HG02588 (cell line): ENCODE measurements around the gene TAF7L.

Experiments used
- ATAC-seq: cut with Tn5 transposase; IDR thresholded peaks from one replicate; pipeline ENCODE4 v1.9.1; 2021; ENCODE audit warnings: mild to moderate bottlenecking, moderate library complexity; ENCODE audit not compliant: unreplicated experiment

The TAF7L gene

DNA sequence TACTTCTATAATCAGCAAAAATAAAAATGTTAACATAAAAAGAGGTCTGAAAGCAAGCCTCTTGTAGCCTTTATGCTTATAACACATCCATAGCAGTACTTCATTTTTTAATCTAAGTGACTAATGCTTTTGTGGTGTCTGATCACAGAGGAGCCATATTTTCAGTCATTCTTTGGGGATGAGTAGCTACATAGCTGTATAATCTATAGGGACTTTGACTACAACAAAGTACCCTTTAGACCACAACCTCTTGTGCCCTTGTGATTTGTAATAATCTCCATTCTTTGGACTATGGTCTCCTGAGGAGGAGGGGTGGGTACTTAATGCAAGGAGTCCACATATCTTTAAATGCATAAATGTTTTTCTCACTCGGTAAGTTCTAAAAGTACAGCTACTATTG, 62.0 kb downstream of the TAF7L start:
- ATAC-seq = no peak

DNA sequence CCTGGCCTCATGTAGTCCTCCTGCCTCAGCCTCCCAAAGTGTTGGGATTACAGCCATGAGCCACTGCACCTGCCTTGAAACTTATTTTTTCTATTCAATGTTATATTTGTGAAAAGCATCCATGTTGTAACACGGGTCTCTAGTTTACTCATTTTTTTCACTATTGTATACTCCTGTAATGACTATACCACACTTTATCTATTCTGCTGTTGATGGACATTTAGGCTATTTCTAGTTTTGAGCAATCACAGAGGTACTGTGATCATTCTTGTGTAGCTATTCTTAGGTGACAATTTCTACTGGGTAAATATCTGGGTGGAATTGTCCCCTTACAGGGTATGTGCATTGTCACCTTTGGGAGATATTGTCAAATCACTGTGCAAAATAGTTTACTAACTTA, 67.9 kb downstream of the TAF7L start:
- no peak for ATAC-seq

DNA sequence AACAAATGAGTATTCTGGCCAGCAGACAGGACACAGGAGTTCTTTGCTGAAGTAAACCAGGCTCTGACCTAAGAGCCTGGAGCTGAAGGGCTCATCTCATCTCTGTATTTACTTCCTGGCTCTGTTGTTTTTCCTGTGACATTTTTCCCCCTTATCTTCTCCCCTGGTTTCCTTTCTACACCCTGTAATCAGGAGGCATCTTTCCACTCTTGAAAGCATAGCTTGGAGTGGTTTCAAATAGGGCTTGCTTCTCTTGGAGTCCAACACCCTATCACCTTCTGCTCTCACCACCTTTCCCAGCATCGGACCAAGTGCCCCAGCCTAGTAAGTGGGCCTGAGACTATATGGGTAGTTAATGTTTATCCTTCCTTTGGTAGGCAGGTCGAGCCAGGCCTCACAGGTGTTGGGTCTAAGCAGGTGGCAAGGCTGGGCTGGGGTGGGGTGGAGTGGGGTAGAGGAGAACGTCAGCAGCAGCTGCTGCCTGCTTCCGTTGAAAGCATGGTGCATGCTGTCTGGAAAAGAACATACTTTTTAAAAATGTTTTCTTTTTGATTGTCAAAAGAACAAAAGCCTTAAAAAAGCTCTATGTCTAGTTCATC, 70.4 kb downstream of the TAF7L start:
- no peak for ATAC-seq

DNA sequence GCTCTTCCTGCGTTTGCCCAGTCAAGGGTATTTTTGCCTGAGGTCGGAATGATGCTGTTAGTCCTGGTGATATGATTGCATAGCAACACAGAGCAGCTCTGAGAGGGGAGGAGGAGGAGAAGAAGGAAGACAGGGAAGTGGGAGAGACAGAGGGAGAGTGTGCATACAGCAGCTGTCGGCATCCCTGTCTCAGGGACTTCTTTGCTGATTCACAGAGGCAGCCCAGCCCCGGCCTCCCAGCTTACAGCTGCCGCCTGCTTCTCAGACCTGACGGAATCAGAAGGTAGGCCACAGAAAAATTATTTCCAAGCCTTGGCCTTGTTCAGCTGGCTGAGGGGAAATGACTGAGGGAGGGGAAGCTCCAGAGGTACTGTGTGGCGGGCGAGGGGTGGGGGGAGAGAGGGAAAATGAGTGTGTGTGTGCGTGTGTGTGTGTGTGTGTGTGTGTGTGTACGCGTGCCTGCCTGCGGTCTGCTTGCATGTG, 71.2 kb downstream of the TAF7L start:
- ATAC-seq = no peak

DNA sequence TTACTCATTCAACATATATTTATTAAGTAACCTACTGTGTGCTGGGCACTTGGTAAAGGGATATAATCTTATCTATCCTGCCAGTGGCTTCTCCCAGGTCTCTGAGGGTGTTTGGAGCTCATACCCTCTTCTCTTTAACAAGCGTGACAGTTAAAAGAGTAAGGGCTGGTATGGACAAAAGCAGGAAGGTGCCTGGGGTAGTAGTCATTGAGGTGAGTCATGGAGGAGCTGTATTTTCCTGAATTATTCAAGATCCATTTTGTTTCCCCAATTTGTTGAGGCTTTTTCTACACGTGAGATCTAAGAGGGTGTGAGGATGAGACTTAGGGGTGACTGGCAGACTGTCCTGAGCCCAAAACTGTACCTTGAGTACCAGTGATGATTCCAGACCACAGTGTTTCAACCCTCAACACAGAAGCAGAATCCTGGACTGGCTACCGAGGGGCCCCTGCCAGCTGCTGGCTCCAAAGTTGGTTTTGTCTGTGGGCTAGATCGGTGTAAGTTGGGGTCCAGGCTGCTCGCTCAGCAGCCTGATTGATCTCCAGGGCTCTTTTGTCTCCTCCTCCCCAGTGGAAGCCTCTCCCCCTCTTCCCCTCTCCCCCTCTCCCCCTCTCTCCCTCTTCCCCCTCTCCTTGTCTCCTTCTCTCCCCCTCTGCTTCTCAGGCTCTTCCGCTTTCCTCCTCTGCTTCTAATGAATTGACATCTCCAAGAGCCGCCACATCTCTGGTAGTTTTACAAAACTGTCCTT, 71.8 kb downstream of the TAF7L start, which contains the start of gene DRP2:
TSS of gene DRP2 (plus strand) at position 671 of the 748 bp plus-strand sequence. CDS start 11,862 bp downstream, outside the sequence.
- no peak for ATAC-seq
